Glutamatergic neuron (in vitro differentiated cells): ENCODE measurements around the gene PANK4. TPM values are rescaled to one million over a fixed set of nuclear protein-coding genes. Genes with fewer than 3 reads are reported as not detected.
"Not testable (repeated sequence)": the region's sequence is repeated elsewhere in the genome, so short reads cannot be mapped to it uniquely, and the experiment has no call there.

ENCODE experiments used
- DNase-seq: peaks from one replicate; pipeline ENCODE4 v3.0.0; 2022
- H3K27ac Mint-ChIP-seq: one replicate; pipeline ENCODE4 v1.8.0; 2020; ENCODE audit warnings: mild to moderate bottlenecking, mixed read lengths, inconsistent platforms; ENCODE audit not compliant: unreplicated experiment
- H3K27me3 Mint-ChIP-seq: one replicate; pipeline ENCODE4 v1.8.0; 2020; ENCODE audit warnings: mild to moderate bottlenecking, moderate library complexity, mixed read lengths, inconsistent platforms; ENCODE audit not compliant: unreplicated experiment
- H3K36me3 Mint-ChIP-seq: one replicate; pipeline ENCODE4 v1.8.0; 2020; ENCODE audit warnings: mild to moderate bottlenecking, mixed read lengths, inconsistent platforms; ENCODE audit not compliant: unreplicated experiment
- H3K4me1 Mint-ChIP-seq: one replicate; pipeline ENCODE4 v1.8.0; 2020; ENCODE audit warnings: mild to moderate bottlenecking, low read depth, mixed read lengths, inconsistent platforms; ENCODE audit not compliant: unreplicated experiment
- H3K4me3 Mint-ChIP-seq: one replicate; pipeline ENCODE4 v1.8.0; 2020; ENCODE audit warnings: mild to moderate bottlenecking, mixed read lengths, inconsistent platforms; ENCODE audit not compliant: unreplicated experiment
- H3K9me3 Mint-ChIP-seq: one replicate; pipeline ENCODE4 v1.8.0; 2020; ENCODE audit warnings: mild to moderate bottlenecking, moderate library complexity, mixed read lengths, inconsistent platforms; ENCODE audit not compliant: unreplicated experiment
- CTCF ChIP-seq: fragments of 200-600 bp; sonication (generic); IDR thresholded peaks from one replicate; pipeline ENCODE4 v1.5.0; 2021; ENCODE audit not compliant: partially characterized antibody, unreplicated experiment
- total RNA-seq: library from RNA; stranded (reverse); fragmentation: NEBNext Ultra II Directional; extraction: Animal tissue kit (Norgen Biotek cat#: 25700); gene quantifications from one replicate; pipeline ENCODE4 v1.2.1, GENCODE V29; 2021; ENCODE audit not compliant: unreplicated experiment

PANK4 gene
- total RNA-seq, 1 donor from 2014 or later = 58.5 TPM

- no peak for TF ChIP-seq CTCF
- no peak overlapping the region for H3K27ac Mint-ChIP-seq
- no peaks in the 10 kb centered on the region for H3K4me1 Mint-ChIP-seq
- H3K27me3 Mint-ChIP-seq = peaks cover 4% of the 10 kb centered on the region
- H3K36me3 Mint-ChIP-seq = peaks cover 14% of the 10 kb centered on the region
- DNase-seq = no peak
- H3K4me3 Mint-ChIP-seq = no peak overlapping the region
- H3K9me3 Mint-ChIP-seq = peaks cover 9% of the 10 kb centered on the region
Measured at GRCh38 chr1:2570332-2570731, 43.9 kb upstream of the PANK4 start.

GRCh38 chr1:2569703-2570102 is 43.3 kb upstream of the PANK4 start:
- DNase-seq, H3K4me3 Mint-ChIP-seq, H3K4me1 Mint-ChIP-seq, H3K9me3 Mint-ChIP-seq, H3K27ac Mint-ChIP-seq, H3K27me3 Mint-ChIP-seq: not testable (repeated sequence)
- peaks cover 14% of the 10 kb centered on the region for H3K36me3 Mint-ChIP-seq

- Mint-ChIP-seq H3K4me3 (no peak overlapping the region), H3K4me1 (peaks cover 2% of the 10 kb centered on the region), H3K9me3 (peaks cover 9% of the 10 kb centered on the region), H3K36me3 (peaks cover 14% of the 10 kb centered on the region), H3K27ac (no peak overlapping the region), H3K27me3 (peaks cover 4% of the 10 kb centered on the region)
- no peak for DNase-seq
- TF ChIP-seq CTCF = no peak
Measured at GRCh38 chr1:2569060-2569459, 42.7 kb upstream of the PANK4 start.

GRCh38 chr1:2568187-2568816 is 41.9 kb upstream of the PANK4 start:
- DNase-seq, H3K4me3 Mint-ChIP-seq, H3K4me1 Mint-ChIP-seq, H3K27me3 Mint-ChIP-seq, H3K27ac Mint-ChIP-seq, H3K9me3 Mint-ChIP-seq, H3K36me3 Mint-ChIP-seq: not testable (repeated sequence)

GRCh38 chr1:2567083-2567679 is 40.8 kb upstream of the PANK4 start:
- Mint-ChIP-seq H3K9me3 (peaks cover 1% of the 10 kb centered on the region), H3K4me1 (peaks cover 4% of the 10 kb centered on the region), H3K27me3 (peaks cover 2% of the 10 kb centered on the region), H3K4me3 (no peak overlapping the region), H3K36me3 (no peaks in the 10 kb centered on the region), H3K27ac (no peak overlapping the region)
- DNase-seq = no peak
- TF ChIP-seq CTCF = no peak
